OCI-LY3 (cell line): Measurements from ENCODE around the gene LRP1B.

ENCODE experiments used
- H2AFZ ChIP-seq: fragments of 200-600, 300-600 bp; shearing (Covaris generic); 2 replicates; pipeline ENCODE4 v1.6.0; 2014; ENCODE audit warnings: antibody characterized with exemption, low read depth, low read length
- H3K27ac ChIP-seq: fragments of 200-600, 300-600 bp; sonication (generic); 2 replicates; pipeline ENCODE4 v1.5.1; 2014; ENCODE audit warnings: mild to moderate bottlenecking, low read length, moderate library complexity, mixed read lengths
- H3K27me3 ChIP-seq: fragments of 200-600, 300-600 bp; sonication (generic); 2 replicates; pipeline ENCODE4 v1.6.1; 2014; ENCODE audit warnings: low read depth, low read length, mixed read lengths
- H3K36me3 ChIP-seq: fragments of 200-600, 300-600 bp; sonication (generic); replicated peaks from 2 replicates; pipeline ENCODE3; 2014; ENCODE audit warnings: low read depth, low read length, mixed read lengths
- H3K4me1 ChIP-seq: fragments of 300-600, 200-600 bp; sonication (generic); 2 replicates; pipeline ENCODE4 v1.6.1; 2014; ENCODE audit warnings: low read length, mixed read lengths
- H3K4me2 ChIP-seq: fragments of 200-600, 300-600 bp; sonication (generic); 2 replicates; pipeline ENCODE4 v1.6.1; 2014; ENCODE audit warnings: low read length, mixed read lengths
- H3K4me3 ChIP-seq: fragments of 300-600, 200-600 bp; sonication (generic); 2 replicates; pipeline ENCODE4 v1.5.1; 2014; ENCODE audit warnings: antibody characterized with exemption, mild to moderate bottlenecking, low read length, moderate library complexity
- H3K79me2 ChIP-seq: fragments of 300-600, 200-600 bp; shearing (Covaris generic); 2 replicates; pipeline ENCODE4 v1.6.1; 2014; ENCODE audit warnings: mild to moderate bottlenecking, low read length, mixed read lengths
- H3K9ac ChIP-seq: fragments of 300-600, 200-600 bp; shearing (Covaris generic); 2 replicates; pipeline ENCODE4 v1.6.0; 2014; ENCODE audit warnings: mild to moderate bottlenecking, low read length, moderate library complexity
- H3K9me3 ChIP-seq: fragments of 200-600, 300-600 bp; shearing (Covaris generic); 2 replicates; pipeline ENCODE4 v1.6.1; 2014; ENCODE audit warnings: low read length, mixed read lengths; ENCODE audit not compliant: insufficient read depth
- H4K20me1 ChIP-seq: fragments of 200-600, 300-600 bp; sonication (generic); 2 replicates; pipeline ENCODE4 v1.6.1; 2016; ENCODE audit warnings: low read length, mixed read lengths; ENCODE audit not compliant: insufficient read depth
- EZH2phosphoT487 ChIP-seq: fragments of 200-600 bp; shearing (Covaris generic); IDR thresholded peaks from 2 replicates; pipeline ENCODE4 v1.6.1; 2018; ENCODE audit warnings: antibody characterized with exemption, mixed run types, low read depth
- TF ChIP-seq, protein P1 (sequence below): fragments of 200-600, 300-600 bp; sonication (generic); IDR thresholded peaks from 2 replicates; pipeline ENCODE4 v1.5.1; 2014; ENCODE audit warnings: antibody characterized with exemption, low read length, low read depth

Gene LRP1B

DNA sequence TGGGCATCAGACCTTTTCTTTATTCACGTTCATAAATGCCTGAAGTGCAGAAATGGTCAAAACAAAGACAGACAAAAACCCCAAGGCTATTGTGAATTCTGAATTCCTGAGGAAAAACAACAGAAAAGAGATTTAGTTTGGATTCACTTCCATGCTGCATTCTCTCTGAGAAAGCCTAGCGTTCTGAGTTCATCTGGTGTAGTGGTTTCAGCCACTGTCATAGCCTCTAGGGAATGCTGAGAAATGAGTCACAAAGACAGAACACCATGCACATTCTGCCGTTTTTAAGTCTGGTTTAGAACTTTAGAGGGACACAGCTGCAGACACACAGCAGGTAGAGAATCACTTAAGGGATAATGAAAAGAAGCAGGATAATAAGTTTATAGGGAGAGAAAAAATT, 93.8 kb downstream of the LRP1B start:
- Histone ChIP-seq H3K4me2 (no peak overlapping the region), H3K4me3 (no peak overlapping the region), H3K27ac (no peak overlapping the region), H3K36me3 (no peaks in the 10 kb centered on the region), H2AFZ (no peak overlapping the region), H3K79me2 (no peaks in the 10 kb centered on the region), H4K20me1 (no peaks in the 10 kb centered on the region), H3K27me3 (no peaks in the 10 kb centered on the region), H3K9ac (no peak overlapping the region), H3K4me1 (peaks cover 5% of the 10 kb centered on the region; the same call in 1 of the 2 replicates), H3K9me3 (no peaks in the 10 kb centered on the region)
- TF ChIP-seq, protein P1, sequence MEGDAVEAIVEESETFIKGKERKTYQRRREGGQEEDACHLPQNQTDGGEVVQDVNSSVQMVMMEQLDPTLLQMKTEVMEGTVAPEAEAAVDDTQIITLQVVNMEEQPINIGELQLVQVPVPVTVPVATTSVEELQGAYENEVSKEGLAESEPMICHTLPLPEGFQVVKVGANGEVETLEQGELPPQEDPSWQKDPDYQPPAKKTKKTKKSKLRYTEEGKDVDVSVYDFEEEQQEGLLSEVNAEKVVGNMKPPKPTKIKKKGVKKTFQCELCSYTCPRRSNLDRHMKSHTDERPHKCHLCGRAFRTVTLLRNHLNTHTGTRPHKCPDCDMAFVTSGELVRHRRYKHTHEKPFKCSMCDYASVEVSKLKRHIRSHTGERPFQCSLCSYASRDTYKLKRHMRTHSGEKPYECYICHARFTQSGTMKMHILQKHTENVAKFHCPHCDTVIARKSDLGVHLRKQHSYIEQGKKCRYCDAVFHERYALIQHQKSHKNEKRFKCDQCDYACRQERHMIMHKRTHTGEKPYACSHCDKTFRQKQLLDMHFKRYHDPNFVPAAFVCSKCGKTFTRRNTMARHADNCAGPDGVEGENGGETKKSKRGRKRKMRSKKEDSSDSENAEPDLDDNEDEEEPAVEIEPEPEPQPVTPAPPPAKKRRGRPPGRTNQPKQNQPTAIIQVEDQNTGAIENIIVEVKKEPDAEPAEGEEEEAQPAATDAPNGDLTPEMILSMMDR: no peak
- TF ChIP-seq EZH2phosphoT487: no peak

DNA sequence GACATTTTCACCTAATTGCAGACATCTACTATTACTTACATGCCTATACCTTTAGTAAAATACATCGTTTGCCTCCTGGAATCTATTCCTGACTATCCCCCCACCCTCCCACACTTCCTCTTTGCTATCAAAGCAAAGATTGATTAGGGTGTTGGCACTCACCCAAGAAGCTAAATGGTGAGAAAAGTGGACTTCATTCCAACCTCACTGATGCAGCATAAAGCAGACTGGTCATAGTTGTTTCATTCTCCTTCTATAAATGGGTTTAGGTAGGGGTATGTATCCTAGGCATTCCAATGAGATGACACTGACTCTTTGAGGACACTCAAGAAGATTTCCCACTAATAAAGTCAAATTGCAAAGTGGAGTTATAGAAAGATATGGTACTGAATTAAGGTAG, 97.4 kb downstream of the LRP1B start:
- no peak for TF ChIP-seq EZH2phosphoT487
- TF ChIP-seq, protein P1: no peak
- H3K9me3 ChIP-seq: no peaks in the 10 kb centered on the region
- no peak overlapping the region for H3K9ac ChIP-seq
- H3K4me2 ChIP-seq: no peak overlapping the region
- H3K4me1 ChIP-seq: peaks cover 5% of the 10 kb centered on the region; the same call in 1 of the 2 replicates
- no peaks in the 10 kb centered on the region for H3K79me2 ChIP-seq
- H2AFZ ChIP-seq: no peak overlapping the region
- H4K20me1 ChIP-seq: no peaks in the 10 kb centered on the region
- no peak overlapping the region for H3K27ac ChIP-seq
- H3K4me3 ChIP-seq: no peak overlapping the region
- no peaks in the 10 kb centered on the region for H3K36me3 ChIP-seq
- H3K27me3 ChIP-seq: no peaks in the 10 kb centered on the region

DNA sequence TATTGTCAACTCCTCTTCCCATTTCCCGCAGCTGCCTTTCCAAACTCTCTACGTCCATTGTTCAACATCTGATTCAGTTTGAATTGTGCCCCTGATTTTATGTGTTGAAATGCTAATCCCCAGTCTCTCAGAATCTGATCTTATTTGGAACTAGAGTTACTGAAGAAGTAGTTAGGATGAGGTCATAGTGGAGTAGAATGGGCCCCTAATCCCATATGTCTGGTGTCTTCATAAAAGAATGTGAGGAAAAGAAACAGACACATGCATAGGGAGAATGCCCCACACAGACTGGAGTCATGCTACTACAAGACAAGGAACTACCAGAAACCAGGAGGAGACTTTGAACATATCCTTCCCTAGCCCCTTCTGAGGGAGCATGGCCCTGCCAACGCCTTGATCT, 99.2 kb downstream of the LRP1B start:
- no peak overlapping the region for H3K9ac ChIP-seq
- TF ChIP-seq EZH2phosphoT487: no peak
- TF ChIP-seq, protein P1: no peak
- no peak overlapping the region for H3K4me2 ChIP-seq
- no peaks in the 10 kb centered on the region for H3K36me3 ChIP-seq
- H4K20me1 ChIP-seq: no peaks in the 10 kb centered on the region
- no peaks in the 10 kb centered on the region for H3K27me3 ChIP-seq
- H3K4me1 ChIP-seq: no peaks in the 10 kb centered on the region
- no peaks in the 10 kb centered on the region for H3K79me2 ChIP-seq
- no peak overlapping the region for H3K4me3 ChIP-seq
- H3K27ac ChIP-seq: no peak overlapping the region
- H2AFZ ChIP-seq: no peak overlapping the region
- no peaks in the 10 kb centered on the region for H3K9me3 ChIP-seq

DNA sequence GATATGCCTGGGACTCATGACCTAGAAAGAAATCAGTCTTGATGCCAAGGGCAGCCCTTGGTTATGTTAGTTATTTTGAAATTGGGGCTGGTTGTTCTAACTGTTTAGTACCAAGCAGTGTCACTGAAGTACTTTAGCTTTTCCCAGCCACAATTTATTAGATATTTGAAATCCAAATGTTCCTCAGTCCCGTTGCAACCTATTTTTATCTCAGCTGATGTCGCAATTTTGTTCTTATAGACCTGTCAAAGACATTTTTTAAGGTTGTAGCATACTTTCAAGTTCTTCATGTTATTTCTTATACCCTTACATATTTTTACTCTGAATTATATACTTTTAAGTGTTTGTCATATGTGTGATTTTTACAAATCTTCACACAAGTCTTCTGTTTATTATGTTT, 100.1 kb downstream of the LRP1B start:
- TF ChIP-seq, protein P1: no peak
- TF ChIP-seq EZH2phosphoT487: no peak
- H3K4me2 ChIP-seq: no peak overlapping the region
- no peak overlapping the region for H2AFZ ChIP-seq
- no peak overlapping the region for H3K4me3 ChIP-seq
- no peaks in the 10 kb centered on the region for H3K79me2 ChIP-seq
- no peak overlapping the region for H3K9ac ChIP-seq
- H3K9me3 ChIP-seq: no peaks in the 10 kb centered on the region
- no peaks in the 10 kb centered on the region for H4K20me1 ChIP-seq
- H3K27me3 ChIP-seq: no peaks in the 10 kb centered on the region
- H3K36me3 ChIP-seq: no peaks in the 10 kb centered on the region
- H3K4me1 ChIP-seq: no peaks in the 10 kb centered on the region
- H3K27ac ChIP-seq: no peak overlapping the region
